GM12878 (cell line): Measurements from ENCODE around the gene GGCX. TPM values are rescaled to one million over a fixed set of nuclear protein-coding genes. Genes with fewer than 3 reads are reported as not detected.

Experiments
- ATAC-seq: fragments of 200-7000 bp; cut with Tn5 transposase; 3 replicates; pipeline ENCODE4 v1.9.1; 2020; ENCODE audit warnings: mild to moderate bottlenecking, moderate library complexity
- BruUV-seq: library from RNA; stranded (reverse); fragments of 400-500 nt; replicated peaks from 2 replicates; lab custom pipeline; 2021; lab: Mats Ljungman, UMichigan
- CTCF ChIA-PET: fragments of 300-600 bp; sonication (Branson Sonifier 250); formaldehyde crosslinking; extraction: SDS; loops from one replicate; lab custom pipeline; 2021; ENCODE audit warnings: inconsistent platforms; lab: Yijun Ruan, JAX
- POLR2A ChIA-PET: fragments of 350-600 bp; formaldehyde crosslinking; extraction: SDS; loops from one replicate; lab custom pipeline; 2021; ENCODE audit warnings: inconsistent platforms; lab: Charles Lee
- RAD21 ChIA-PET: fragments of 300-600 bp; sonication (Branson Sonifier 250); formaldehyde crosslinking; loops from one replicate; lab custom pipeline; 2023; ENCODE audit warnings: antibody characterized with exemption; ENCODE audit not compliant: unreplicated experiment; lab: Charles Lee
- SMC1A ChIA-PET: fragments of 300-600 bp; sonication (Branson Sonifier 250); formaldehyde crosslinking; loops from one replicate; lab custom pipeline; 2023; ENCODE audit not compliant: unreplicated experiment, uncharacterized antibody; lab: Charles Lee
- DNase-seq: peaks from one replicate; pipeline ENCODE4 v3.0.0-alpha.2; 2011; ENCODE audit warnings: low read depth, low spot score
- FAIRE-seq: peaks from 3 replicates; lab custom pipeline; 2011; peaks lifted over from hg19 to GRCh38; lab: Jason Lieb, UNC
- H2AFZ ChIP-seq: 2 replicates; pipeline ENCODE4 v1.6.0; 2011; ENCODE audit warnings: low read depth, low read length, control low read depth; ENCODE audit not compliant: control insufficient read depth
- H3K27ac ChIP-seq: 2 replicates; pipeline ENCODE4 v1.5.1; 2011; ENCODE audit warnings: control low read depth; ENCODE audit not compliant: control insufficient read depth, insufficient read depth
- H3K27me3 ChIP-seq, 2 experiments: replicated peaks in 1 of 2; 2 replicates each; pipeline versions ENCODE4 v1.6.0 to v1.6.1; 2011; ENCODE audit warnings: low read length in 1 of 2; ENCODE audit not compliant: control insufficient read depth in 2 of 2, insufficient read depth in 2 of 2
- H3K36me3 ChIP-seq, 2 experiments: 2 replicates each; pipeline ENCODE4 v1.5.1; 2011; ENCODE audit warnings: low read length in 1 of 2; ENCODE audit not compliant: control insufficient read depth in 2 of 2, insufficient read depth in 2 of 2
- H3K4me1 ChIP-seq: 2 replicates; pipeline ENCODE4 v1.6.1; 2011; ENCODE audit warnings: mild to moderate bottlenecking, low read length, moderate library complexity, mixed read lengths; ENCODE audit not compliant: control insufficient read depth, insufficient read depth
- H3K4me2 ChIP-seq: 2 replicates; pipeline ENCODE4 v1.6.0; 2011; ENCODE audit warnings: control low read depth; ENCODE audit not compliant: control insufficient read depth, insufficient read depth
- H3K4me3 ChIP-seq: fragments of 200-600 bp; sonication (generic); 2 replicates; pipeline ENCODE4 v1.5.1; 2016
- H3K79me2 ChIP-seq: 2 replicates; pipeline ENCODE4 v1.6.0; 2011; ENCODE audit warnings: low read length; ENCODE audit not compliant: control insufficient read depth, insufficient read depth
- H3K9ac ChIP-seq: 2 replicates; pipeline ENCODE4 v1.8.0; 2011; ENCODE audit warnings: low read length, control low read depth, mixed read lengths; ENCODE audit not compliant: control insufficient read depth, insufficient read depth
- H3K9me3 ChIP-seq: replicated peaks from 3 replicates; pipeline ENCODE4 v1.5.1; 2011; ENCODE audit warnings: mild to moderate bottlenecking, low read length; ENCODE audit not compliant: control insufficient read depth, insufficient read depth
- H4K20me1 ChIP-seq: 2 replicates; pipeline ENCODE4 v1.6.0; 2011; ENCODE audit not compliant: control insufficient read depth, insufficient read depth
- BHLHE40 ChIP-seq, 2 experiments: fragments of 450-650 bp in 1 of 2; IDR thresholded peaks; 2 replicates each; pipeline ENCODE4 v1.6.1; 2011 to 2017; ENCODE audit warnings: low read depth in 2 of 2, borderline replicate concordance in 1 of 2, improper control_type of control experiment in 1 of 2, low read length in 1 of 2, mild to moderate bottlenecking in 1 of 2
- MTA3 ChIP-seq: IDR thresholded peaks from 2 replicates; pipeline ENCODE4 v1.6.1; 2012; ENCODE audit warnings: low read length, inconsistent platforms, borderline replicate concordance
- POLR2AphosphoS5 ChIP-seq: IDR thresholded peaks from 2 replicates; pipeline ENCODE4 v1.6.1; 2011; ENCODE audit warnings: mild to moderate bottlenecking, low read length, inconsistent platforms
- RELA ChIP-seq: fragments of 450-650 bp; IDR thresholded peaks from 2 replicates; pipeline ENCODE4 v1.8.0; 2014; ENCODE audit warnings: borderline replicate concordance; ENCODE audit not compliant: partially characterized antibody
- WGBS: methylation state at CpG from one replicate; pipeline ENCODE4 v1.1.6; 2016; ENCODE audit warnings: low lambda C conversion rate; ENCODE audit not compliant: insufficient replicate concordance, insufficient coverage; ENCODE audit errors: missing lambda C conversion rate; 5-methylcytosine and 5-hydroxymethylcytosine counted together
- in situ Hi-C: fragments of 300-500 bp; cut with MboI; formaldehyde crosslinking; loops from 9 replicates; pipeline ENCODE4 v1.14.3; 2018; ENCODE audit warnings: mixed read lengths
- intact Hi-C: fragments of 100-400 bp; cut with micrococcal nuclease; formaldehyde crosslinking; loops from one replicate; pipeline ENCODE4 v1.14.2; 2022; ENCODE audit not compliant: unreplicated experiment
- polyA plus RNA-seq, 11 experiments: library from polyadenylated mRNA; depleted of rRNA in 4 of 11; unstranded in 6 of 11; stranded (reverse) in 5 of 11; fragments of >200 nt; fragmentation: Nextera tagmentation in 4 of 11; fragmentation: Illumina TruSeq in 1 of 11; extraction: Ambion mirVana in 4 of 11; extraction: Trizol in 1 of 11; gene quantifications; 1 replicate in 1 of 11; 2 replicates in 10 of 11; pipeline versions ENCODE4 v1.2.1 to v1.2.3, GENCODE V29; 2011 to 2016; ENCODE audit warnings: inconsistent platforms in 2 of 11, missing spikeins in 2 of 11, low read depth in 1 of 11
- total RNA-seq, 4 experiments: library from RNA; depleted of rRNA in 3 of 4; stranded (reverse); fragments of >200 nt in 3 of 4; fragmentation: Illumina TruSeq in 1 of 4; extraction: Trizol in 1 of 4; gene quantifications; 2 replicates each; pipeline versions ENCODE4 v1.2.1 to v1.2.3, GENCODE V29; 2013 to 2021

Gene GGCX
- total and polyA plus RNA-seq, 10 of the 15 experiments (the other 5 are each of a cell fraction or from before 2014, with no cell fraction given): 18.1 to 52.7 (median 25.0) TPM

DNA sequence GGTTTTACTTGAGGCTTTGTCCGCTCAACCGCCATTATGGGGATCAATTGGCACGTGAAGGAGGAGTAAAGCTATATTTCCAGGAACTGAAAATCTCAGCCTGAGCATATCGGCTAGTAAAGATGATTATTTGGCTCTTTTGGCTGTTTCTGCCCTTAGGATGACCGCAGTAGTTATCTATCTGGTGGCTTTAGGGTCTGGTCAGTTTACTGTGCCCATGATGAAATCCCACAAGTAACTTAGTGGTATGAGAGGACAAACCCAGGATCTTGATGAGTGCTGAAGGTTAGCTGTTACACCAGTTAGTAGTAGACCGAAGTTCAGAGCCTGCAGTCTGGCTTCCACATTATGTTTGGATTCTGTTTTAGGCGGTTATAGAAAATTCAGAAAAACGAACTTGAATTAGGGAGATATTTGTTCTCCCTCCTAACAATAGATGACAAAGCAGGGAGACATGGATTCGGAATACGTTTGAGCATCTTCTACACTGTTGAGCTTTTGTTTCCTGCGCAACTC lies 21.1 kb downstream of the GGCX start:
- in situ Hi-C loops (no loop called here), intact Hi-C loops (no loop called here)
- Histone ChIP-seq H4K20me1 (peaks cover 4% of the 10 kb centered on the region; the same call in 1 of the 2 replicates), H3K4me2 (peak overlapping the region; percentile 86), H3K36me3 (peaks cover 6 to 24% of the 10 kb centered on the region in 2 experiments), H3K9ac (peak overlapping the region; percentile 100), H2AFZ (peak overlapping the region; percentile 33; the same call in 1 of the 2 replicates), H3K27ac (peak overlapping the region; percentile 100), H3K79me2 (peaks cover 60% of the 10 kb centered on the region), H3K9me3 (no peaks in the 10 kb centered on the region; the same call in 2 of the 3 replicates), H3K4me3 (peak overlapping the region; percentile 86), H3K27me3 (no peaks in the 10 kb centered on the region), H3K4me1 (no peaks in the 10 kb centered on the region)
- 1% methylated on average over 11 of the region's 11 CpGs for WGBS
- TF ChIP-seq RELA: no peak
- TF ChIP-seq POLR2AphosphoS5: peak; percentile 86
- TF ChIP-seq MTA3: peak; percentile 50; the same call in 1 of the 2 replicates
- TF ChIP-seq BHLHE40 (IDR thresholded peaks at IDR 0.05; ENCODE audit: borderline replicate concordance in 1 of 2, low read depth in 2 of 2, low read length in 1 of 2): peak; percentile 69 to 83
- DNase-seq: no peak
- no peak for ATAC-seq
- ChIA-PET POLR2A (interaction anchor here (0.6 to 3.4 kb wide), 11 partner anchors 8 to 213 kb away, joined by 3 to 27 read pairs (median 4); partner anchors contain the start of genes ELMOD3, GGCX, RETSAT and SH2D6), CTCF (interaction anchor here (0.7 to 10.9 kb wide), 9 partner anchors 12 to 522 kb away, joined by 3 to 134 read pairs (median 3); no protein-coding TSS in a partner anchor), RAD21 (interaction anchor here (0.8 to 6.2 kb wide), 9 partner anchors 8 to 218 kb away, joined by 3 to 43 read pairs (median 4); partner anchors contain the start of genes GGCX, RNF181 and SH2D6), SMC1A (interaction anchor here (0.8 to 8.2 kb wide), 14 partner anchors 11 to 374 kb away, joined by 3 to 86 read pairs (median 8); partner anchors contain the start of genes ELMOD3, RETSAT, SH2D6 and VAMP8)
- FAIRE-seq: no peak
- TSS peak; percentile 42 for BruUV-seq
